K562 (cell line): ENCODE measurements around the gene P2RX5. TPM values are rescaled to one million over a fixed set of nuclear protein-coding genes. Genes with fewer than 3 reads are reported as not detected.

Experiments used
- GTF2A2 ChIP-seq: IDR thresholded peaks from 2 replicates; pipeline ENCODE4 v1.6.1; 2016; ENCODE audit warnings: mild to moderate bottlenecking, missing genetic modification characterization, missing compliant biosample characterization
- KDM4B ChIP-seq, 2 experiments: fragments of 450-650 bp in 1 of 2; sonication (generic) in 1 of 2; IDR thresholded peaks; 2 replicates each; pipeline ENCODE4 v1.6.1; 2016 to 2017; ENCODE audit warnings: borderline replicate concordance in 2 of 2, antibody characterized with exemption in 1 of 2, low read depth in 1 of 2, mild to moderate bottlenecking in 1 of 2
- NR1H2 ChIP-seq: sonication (generic); formaldehyde crosslinking; IDR thresholded peaks from 2 replicates; pipeline ENCODE4 v1.4.0; 2020; ENCODE audit warnings: mild to moderate bottlenecking, missing genetic modification reagents
- RBM14 ChIP-seq: fragments of 200-400 bp; formaldehyde crosslinking; IDR thresholded peaks from 2 replicates; pipeline ENCODE4 v1.6.1; 2018; ENCODE audit warnings: low read depth, mild to moderate bottlenecking, low read length, moderate library complexity, borderline replicate concordance; ENCODE audit not compliant: insufficient read depth
- SUPT5H ChIP-seq: fragments of 450-650 bp; IDR thresholded peaks from 2 replicates; pipeline ENCODE4 v1.6.1; 2016
- ZNF696 ChIP-seq: fragments of 250-450 bp; sonication (Bioruptor Pico); conservative IDR thresholded peaks from 2 replicates; pipeline ENCODE4 v1.4.0; 2020; ENCODE audit warnings: mild to moderate bottlenecking, moderate library complexity
- polyA plus RNA-seq, 8 experiments: library from polyadenylated mRNA; depleted of rRNA in 4 of 8; stranded (reverse) in 5 of 8; unstranded in 3 of 8; fragments of >200 nt; fragmentation: Nextera tagmentation in 2 of 8; fragmentation: Illumina TruSeq in 1 of 8; extraction: Ambion mirVana in 2 of 8; extraction: Trizol in 1 of 8; gene quantifications; 2 replicates each; pipeline versions ENCODE4 v1.2.1 to v1.2.3, GENCODE V29; 2011 to 2014; ENCODE audit warnings: inconsistent platforms in 1 of 8, missing spikeins in 1 of 8
- total RNA-seq, 7 experiments: library from RNA; depleted of rRNA in 6 of 7; stranded (reverse); fragments of >200 nt in 6 of 7; fragmentation: Illumina TruSeq in 2 of 7; extraction: Trizol in 2 of 7; gene quantifications; 2 replicates each; pipeline versions ENCODE4 v1.2.1 to v1.2.3, GENCODE V29; 2011 to 2021; ENCODE audit warnings: low replicate concordance in 1 of 7
- TF ChIP-seq, protein P1 (sequence below), 2 experiments: IDR thresholded peaks in 1 of 2; conservative IDR thresholded peaks in 1 of 2; 2 replicates each; pipeline ENCODE4 v1.6.1; 2016; ENCODE audit warnings: low read depth in 2 of 2, mild to moderate bottlenecking in 1 of 2, missing compliant biosample characterization in 1 of 2, missing genetic modification characterization in 1 of 2, moderate library complexity in 1 of 2
- TF ChIP-seq, protein P2 (sequence below): fragments of 250-450 bp; sonication (Bioruptor Pico); IDR thresholded peaks from 2 replicates; pipeline ENCODE4 v1.5.0; 2021
- TF ChIP-seq, protein P3 (sequence below): sonication (generic); formaldehyde crosslinking; IDR thresholded peaks from 2 replicates; pipeline ENCODE4 v1.8.0; 2023; ENCODE audit warnings: mild to moderate bottlenecking, missing genetic modification reagents
- TF ChIP-seq, protein P4 (sequence below): sonication (generic); formaldehyde crosslinking; IDR thresholded peaks from 2 replicates; pipeline ENCODE4 v1.9.0; 2022; ENCODE audit warnings: mild to moderate bottlenecking, missing genetic modification reagents
- TF ChIP-seq, protein P5 (sequence below): sonication (generic); formaldehyde crosslinking; IDR thresholded peaks from 2 replicates; pipeline ENCODE4 v1.5.0; 2020; ENCODE audit warnings: missing genetic modification reagents

P2RX5 gene
- total and polyA plus RNA-seq, 9 of the 15 experiments (the other 6 are each of a cell fraction or from before 2014, with no cell fraction given): 0.31 to 4.0 (median 1.3) TPM

DNA sequence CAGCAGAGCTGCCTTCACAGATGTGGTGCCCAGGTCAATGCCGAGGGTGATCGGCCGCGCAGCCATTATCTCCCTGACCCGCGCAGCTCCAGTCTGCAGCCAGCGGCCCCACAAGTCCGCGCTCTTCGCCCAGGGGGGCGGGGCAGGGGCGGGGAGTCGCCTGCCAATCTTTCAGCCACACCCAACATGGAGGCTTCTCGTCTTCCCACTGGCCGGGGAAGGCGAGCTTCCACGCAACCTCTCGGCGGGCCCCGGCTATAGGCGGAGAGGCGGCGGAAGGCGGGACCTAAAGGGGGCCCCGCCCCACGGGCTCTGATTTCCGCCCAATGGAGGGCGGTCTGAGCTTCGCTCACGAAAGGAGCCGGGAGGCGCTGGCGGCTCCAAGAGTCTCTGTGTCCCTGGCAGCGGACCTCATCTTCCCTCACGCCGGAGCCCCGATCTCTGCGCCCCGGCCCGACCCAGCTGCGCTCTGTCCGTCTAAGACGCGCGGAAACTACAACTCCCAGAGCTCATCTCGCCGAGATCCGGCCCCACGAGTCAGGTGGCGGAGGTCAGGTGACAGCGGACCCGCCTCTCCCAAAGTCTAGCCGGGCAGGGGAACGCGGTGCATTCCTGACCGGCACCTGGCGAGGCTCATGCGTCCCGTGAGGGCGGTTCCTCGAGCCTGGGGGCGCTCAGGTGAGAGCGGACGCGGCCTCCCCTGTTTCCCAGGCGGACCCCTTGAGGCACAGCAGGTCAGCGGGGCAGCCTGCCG, 59.6 kb downstream of the P2RX5 start, which contains the start of the genes CTNS and SHPK (continued):
- TF ChIP-seq, protein P1, sequence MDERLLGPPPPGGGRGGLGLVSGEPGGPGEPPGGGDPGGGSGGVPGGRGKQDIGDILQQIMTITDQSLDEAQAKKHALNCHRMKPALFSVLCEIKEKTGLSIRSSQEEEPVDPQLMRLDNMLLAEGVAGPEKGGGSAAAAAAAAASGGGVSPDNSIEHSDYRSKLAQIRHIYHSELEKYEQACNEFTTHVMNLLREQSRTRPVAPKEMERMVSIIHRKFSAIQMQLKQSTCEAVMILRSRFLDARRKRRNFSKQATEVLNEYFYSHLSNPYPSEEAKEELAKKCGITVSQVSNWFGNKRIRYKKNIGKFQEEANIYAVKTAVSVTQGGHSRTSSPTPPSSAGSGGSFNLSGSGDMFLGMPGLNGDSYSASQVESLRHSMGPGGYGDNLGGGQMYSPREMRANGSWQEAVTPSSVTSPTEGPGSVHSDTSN (CRISPR knock-in tag; IDR thresholded peaks at IDR 0.05; ENCODE audit: low read depth): peak; percentile 61
- TF ChIP-seq, protein P1 (tag; conservative IDR thresholded peaks at IDR 0.05; ENCODE audit: low read depth): peak; percentile 89
- peak in 1 of 2 experiments; percentile 55; a peak in 1 of 4 replicates for TF ChIP-seq KDM4B (IDR thresholded peaks at IDR 0.05; ENCODE audit: borderline replicate concordance in 2 of 2, low read depth in 1 of 2)
- TF ChIP-seq GTF2A2 (tag): no peak
- no peak for TF ChIP-seq NR1H2
- TF ChIP-seq, protein P2, sequence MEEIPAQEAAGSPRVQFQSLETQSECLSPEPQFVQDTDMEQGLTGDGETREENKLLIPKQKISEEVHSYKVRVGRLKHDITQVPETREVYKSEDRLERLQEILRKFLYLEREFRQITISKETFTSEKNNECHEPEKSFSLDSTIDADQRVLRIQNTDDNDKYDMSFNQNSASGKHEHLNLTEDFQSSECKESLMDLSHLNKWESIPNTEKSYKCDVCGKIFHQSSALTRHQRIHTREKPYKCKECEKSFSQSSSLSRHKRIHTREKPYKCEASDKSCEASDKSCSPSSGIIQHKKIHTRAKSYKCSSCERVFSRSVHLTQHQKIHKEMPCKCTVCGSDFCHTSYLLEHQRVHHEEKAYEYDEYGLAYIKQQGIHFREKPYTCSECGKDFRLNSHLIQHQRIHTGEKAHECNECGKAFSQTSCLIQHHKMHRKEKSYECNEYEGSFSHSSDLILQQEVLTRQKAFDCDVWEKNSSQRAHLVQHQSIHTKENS (CRISPR knock-in tag): no peak
- no peak for TF ChIP-seq ZNF696 (CRISPR knock-in tag)
- TF ChIP-seq, protein P3, sequence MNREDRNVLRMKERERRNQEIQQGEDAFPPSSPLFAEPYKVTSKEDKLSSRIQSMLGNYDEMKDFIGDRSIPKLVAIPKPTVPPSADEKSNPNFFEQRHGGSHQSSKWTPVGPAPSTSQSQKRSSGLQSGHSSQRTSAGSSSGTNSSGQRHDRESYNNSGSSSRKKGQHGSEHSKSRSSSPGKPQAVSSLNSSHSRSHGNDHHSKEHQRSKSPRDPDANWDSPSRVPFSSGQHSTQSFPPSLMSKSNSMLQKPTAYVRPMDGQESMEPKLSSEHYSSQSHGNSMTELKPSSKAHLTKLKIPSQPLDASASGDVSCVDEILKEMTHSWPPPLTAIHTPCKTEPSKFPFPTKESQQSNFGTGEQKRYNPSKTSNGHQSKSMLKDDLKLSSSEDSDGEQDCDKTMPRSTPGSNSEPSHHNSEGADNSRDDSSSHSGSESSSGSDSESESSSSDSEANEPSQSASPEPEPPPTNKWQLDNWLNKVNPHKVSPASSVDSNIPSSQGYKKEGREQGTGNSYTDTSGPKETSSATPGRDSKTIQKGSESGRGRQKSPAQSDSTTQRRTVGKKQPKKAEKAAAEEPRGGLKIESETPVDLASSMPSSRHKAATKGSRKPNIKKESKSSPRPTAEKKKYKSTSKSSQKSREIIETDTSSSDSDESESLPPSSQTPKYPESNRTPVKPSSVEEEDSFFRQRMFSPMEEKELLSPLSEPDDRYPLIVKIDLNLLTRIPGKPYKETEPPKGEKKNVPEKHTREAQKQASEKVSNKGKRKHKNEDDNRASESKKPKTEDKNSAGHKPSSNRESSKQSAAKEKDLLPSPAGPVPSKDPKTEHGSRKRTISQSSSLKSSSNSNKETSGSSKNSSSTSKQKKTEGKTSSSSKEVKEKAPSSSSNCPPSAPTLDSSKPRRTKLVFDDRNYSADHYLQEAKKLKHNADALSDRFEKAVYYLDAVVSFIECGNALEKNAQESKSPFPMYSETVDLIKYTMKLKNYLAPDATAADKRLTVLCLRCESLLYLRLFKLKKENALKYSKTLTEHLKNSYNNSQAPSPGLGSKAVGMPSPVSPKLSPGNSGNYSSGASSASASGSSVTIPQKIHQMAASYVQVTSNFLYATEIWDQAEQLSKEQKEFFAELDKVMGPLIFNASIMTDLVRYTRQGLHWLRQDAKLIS (CRISPR knock-in tag): peak; percentile 57; the same call in 1 of the 2 replicates
- TF ChIP-seq, protein P4, sequence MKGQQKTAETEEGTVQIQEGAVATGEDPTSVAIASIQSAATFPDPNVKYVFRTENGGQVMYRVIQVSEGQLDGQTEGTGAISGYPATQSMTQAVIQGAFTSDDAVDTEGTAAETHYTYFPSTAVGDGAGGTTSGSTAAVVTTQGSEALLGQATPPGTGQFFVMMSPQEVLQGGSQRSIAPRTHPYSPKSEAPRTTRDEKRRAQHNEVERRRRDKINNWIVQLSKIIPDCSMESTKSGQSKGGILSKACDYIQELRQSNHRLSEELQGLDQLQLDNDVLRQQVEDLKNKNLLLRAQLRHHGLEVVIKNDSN (CRISPR knock-in tag): peak; percentile 100
- peak; percentile 64 for TF ChIP-seq SUPT5H
- TF ChIP-seq RBM14: no peak
- TF ChIP-seq, protein P5, sequence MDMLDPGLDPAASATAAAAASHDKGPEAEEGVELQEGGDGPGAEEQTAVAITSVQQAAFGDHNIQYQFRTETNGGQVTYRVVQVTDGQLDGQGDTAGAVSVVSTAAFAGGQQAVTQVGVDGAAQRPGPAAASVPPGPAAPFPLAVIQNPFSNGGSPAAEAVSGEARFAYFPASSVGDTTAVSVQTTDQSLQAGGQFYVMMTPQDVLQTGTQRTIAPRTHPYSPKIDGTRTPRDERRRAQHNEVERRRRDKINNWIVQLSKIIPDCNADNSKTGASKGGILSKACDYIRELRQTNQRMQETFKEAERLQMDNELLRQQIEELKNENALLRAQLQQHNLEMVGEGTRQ (CRISPR knock-in tag): peak; percentile 100
